Left lung (tissue), 10 donors: Measurements from ENCODE around the gene LHFPL2. TPM values are rescaled to one million over a fixed set of nuclear protein-coding genes. Genes with fewer than 3 reads are reported as not detected.
A peak's percentile ranks its signal among the peaks of the same experiment; 100 is the strongest.

Source experiments
- ATAC-seq: fragments of 200-7000 bp; cut with Tn5 transposase; one replicate; pipeline ENCODE4 v1.9.1; 2020; ENCODE audit warnings: moderate library complexity
- DNase-seq, 4 donors: peaks; one replicate each; pipeline ENCODE4 v3.0.0-alpha.2; 2013 to 2020
- H3K27ac ChIP-seq, 2 donors: fragments of 200-600 bp; sonication (generic) in 1 of 2; one replicate each; pipeline versions ENCODE4 v1.5.0 to v1.8.0; 2020 to 2021
- H3K27me3 ChIP-seq, 2 donors: fragments of 200-600 bp; sonication (generic) in 1 of 2; one replicate each; pipeline versions ENCODE4 v1.5.0 to v1.8.0; 2020 to 2021
- H3K36me3 ChIP-seq, 2 donors: fragments of 200-600 bp; sonication (generic) in 1 of 2; one replicate each; pipeline versions ENCODE4 v1.5.0 to v1.8.0; 2020 to 2021
- H3K4me1 ChIP-seq, 2 donors: fragments of 200-600 bp; one replicate each; pipeline ENCODE4 v1.8.0; 2021
- H3K4me3 ChIP-seq, 2 donors: fragments of 200-600 bp; sonication (generic) in 1 of 2; one replicate each; pipeline versions ENCODE4 v1.5.0 to v1.8.0; 2020 to 2021; ENCODE audit warnings: mild to moderate bottlenecking in 1 of 2
- H3K9me3 ChIP-seq, 2 donors: fragments of 200-600 bp; sonication (generic) in 1 of 2; one replicate each; pipeline versions ENCODE4 v1.5.0 to v1.8.0; 2020 to 2021
- intact Hi-C, 2 donors: fragments of 100-400 bp; cut with DNase I; formaldehyde crosslinking; loops; one replicate each; pipeline versions ENCODE4 v1.11.2 to v1.14.2; 2022
- polyA plus RNA-seq, 6 donors: library from polyadenylated mRNA; unstranded; fragments of 120-200 nt; gene quantifications; one replicate each; pipeline ENCODE4 v1.2.1, GENCODE V29; 2013; ENCODE audit not compliant: insufficient read length in 6 of 6
- total RNA-seq, 2 donors: library from RNA; stranded (reverse); fragmentation: NEBNext Ultra II Directional; extraction: Animal tissue kit (Norgen Biotek cat#: 25700); gene quantifications; one replicate each; pipeline ENCODE4 v1.2.1, GENCODE V29; 2021
- TF ChIP-seq, protein P1 (sequence below), 2 donors: fragments of 200-600 bp; sonication (generic) in 1 of 2; IDR thresholded peaks; one replicate each; pipeline versions ENCODE4 v1.5.0 to v1.8.0; 2021; ENCODE audit warnings: antibody characterized with exemption in 2 of 2
- donor health status: DM: no; HTN: yes; CAD: no.
- donor health status: DM: no; HTN: no; CAD: no.

The LHFPL2 gene
- total and polyA plus RNA-seq, 8 donors = 39.6 to 89.9 (median 48.9) TPM

- peak overlapping the region; percentile 68 to 78 for H3K27ac ChIP-seq
- H3K4me1 ChIP-seq = peaks cover 28 to 96% of the 10 kb centered on the region in 2 donors
- no peaks in the 10 kb centered on the region for H3K27me3 ChIP-seq
- intact Hi-C loops = no loop called here
- DNase-seq = peak in 2 of 4 donors; percentile 85 to 90
- peaks cover 0 to 24% of the 10 kb centered on the region in 2 donors for H3K36me3 ChIP-seq
- H3K4me3 ChIP-seq = peak overlapping the region in 1 of 2 donors; percentile 71
- no peaks in the 10 kb centered on the region for H3K9me3 ChIP-seq
- no peak for ATAC-seq
- TF ChIP-seq, protein P1, sequence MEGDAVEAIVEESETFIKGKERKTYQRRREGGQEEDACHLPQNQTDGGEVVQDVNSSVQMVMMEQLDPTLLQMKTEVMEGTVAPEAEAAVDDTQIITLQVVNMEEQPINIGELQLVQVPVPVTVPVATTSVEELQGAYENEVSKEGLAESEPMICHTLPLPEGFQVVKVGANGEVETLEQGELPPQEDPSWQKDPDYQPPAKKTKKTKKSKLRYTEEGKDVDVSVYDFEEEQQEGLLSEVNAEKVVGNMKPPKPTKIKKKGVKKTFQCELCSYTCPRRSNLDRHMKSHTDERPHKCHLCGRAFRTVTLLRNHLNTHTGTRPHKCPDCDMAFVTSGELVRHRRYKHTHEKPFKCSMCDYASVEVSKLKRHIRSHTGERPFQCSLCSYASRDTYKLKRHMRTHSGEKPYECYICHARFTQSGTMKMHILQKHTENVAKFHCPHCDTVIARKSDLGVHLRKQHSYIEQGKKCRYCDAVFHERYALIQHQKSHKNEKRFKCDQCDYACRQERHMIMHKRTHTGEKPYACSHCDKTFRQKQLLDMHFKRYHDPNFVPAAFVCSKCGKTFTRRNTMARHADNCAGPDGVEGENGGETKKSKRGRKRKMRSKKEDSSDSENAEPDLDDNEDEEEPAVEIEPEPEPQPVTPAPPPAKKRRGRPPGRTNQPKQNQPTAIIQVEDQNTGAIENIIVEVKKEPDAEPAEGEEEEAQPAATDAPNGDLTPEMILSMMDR (IDR thresholded peaks at IDR 0.05) = no peak
Observed at GRCh38 chr5:78506261-78507024, 142.1 kb downstream of the LHFPL2 start.

- DNase-seq = no peak
- peak overlapping the region; percentile 53 to 68 for H3K27ac ChIP-seq
- no peaks in the 10 kb centered on the region for H3K9me3 ChIP-seq
- H3K4me1 ChIP-seq = peaks cover 23 to 94% of the 10 kb centered on the region in 2 donors
- no peak for ATAC-seq
- H3K27me3 ChIP-seq = no peaks in the 10 kb centered on the region
- intact Hi-C loops = no loop called here
- peak overlapping the region in 1 of 2 donors; percentile 71 for H3K4me3 ChIP-seq
- H3K36me3 ChIP-seq = peaks cover 0 to 24% of the 10 kb centered on the region in 2 donors
- TF ChIP-seq, protein P1 (IDR thresholded peaks at IDR 0.05) = no peak
Observed at GRCh38 chr5:78505860-78506259, 142.7 kb downstream of the LHFPL2 start.

GRCh38 chr5:78504704-78505677, 143.6 kb downstream of the LHFPL2 start:
- Histone ChIP-seq H3K27ac (peak overlapping the region; percentile 60 to 68), H3K9me3 (no peaks in the 10 kb centered on the region), H3K4me3 (peak overlapping the region in 1 of 2 donors; percentile 71), H3K36me3 (peaks cover 0 to 24% of the 10 kb centered on the region in 2 donors), H3K4me1 (peaks cover 18 to 95% of the 10 kb centered on the region in 2 donors), H3K27me3 (no peaks in the 10 kb centered on the region)
- DNase-seq = peak in 3 of 4 donors; percentile 83 to 95 (median 93)
- intact Hi-C loops = no loop called here
- TF ChIP-seq, protein P1 (IDR thresholded peaks at IDR 0.05) = no peak
- peak; percentile 83 for ATAC-seq

GRCh38 chr5:78503958-78504653, 144.5 kb downstream of the LHFPL2 start:
- H3K27me3 ChIP-seq = no peaks in the 10 kb centered on the region
- TF ChIP-seq, protein P1 (IDR thresholded peaks at IDR 0.05) = no peak
- intact Hi-C loops = no loop called here
- ATAC-seq (no peak), DNase-seq (no peak)
- peaks cover 14 to 95% of the 10 kb centered on the region in 2 donors for H3K4me1 ChIP-seq
- H3K4me3 ChIP-seq = peak overlapping the region in 1 of 2 donors; percentile 71
- peaks cover 0 to 24% of the 10 kb centered on the region in 2 donors for H3K36me3 ChIP-seq
- no peaks in the 10 kb centered on the region for H3K9me3 ChIP-seq
- H3K27ac ChIP-seq = peak overlapping the region; percentile 60 to 68
